Mesenchymal stem cell (in vitro differentiated cells and primary cell): ENCODE data around the gene MEIS2.

Experiments
- DNase-seq: peaks from one replicate; pipeline ENCODE4 v3.0.0-alpha.2; 2013
- H2AFZ ChIP-seq: one replicate; pipeline ENCODE4 v1.6.1; 2013; ENCODE audit warnings: low read depth, mild to moderate bottlenecking, control low read depth, inconsistent platforms, low read length, moderate library complexity
- H2AK5ac ChIP-seq: 2 replicates; pipeline ENCODE4 v1.6.1; 2013; ENCODE audit warnings: low read length, moderate library complexity, mild to moderate bottlenecking, inconsistent platforms; ENCODE audit not compliant: severe bottlenecking
- H2BK120ac ChIP-seq: one replicate; pipeline ENCODE4 v1.6.1; 2013; ENCODE audit warnings: low read depth, mild to moderate bottlenecking, inconsistent platforms, low read length, moderate library complexity
- H2BK12ac ChIP-seq, 2 experiments: one replicate each; pipeline ENCODE4 v1.6.1; 2013; ENCODE audit warnings: inconsistent platforms in 2 of 2, low read length in 2 of 2, mild to moderate bottlenecking in 2 of 2, moderate library complexity in 2 of 2, control low read depth in 1 of 2
- H2BK15ac ChIP-seq: one replicate; pipeline ENCODE4 v1.6.1; 2013; ENCODE audit warnings: mild to moderate bottlenecking, low read depth, inconsistent platforms; ENCODE audit not compliant: poor library complexity, severe bottlenecking
- H2BK5ac ChIP-seq: 2 replicates; pipeline ENCODE4 v1.6.1; 2013; ENCODE audit warnings: low read depth, mild to moderate bottlenecking, low read length, control low read depth, inconsistent platforms; ENCODE audit not compliant: poor library complexity, severe bottlenecking
- H3K14ac ChIP-seq, 2 experiments: one replicate each; pipeline ENCODE4 v1.6.1; 2013; ENCODE audit warnings: inconsistent platforms in 2 of 2, low read length in 2 of 2, control low read depth in 1 of 2, mild to moderate bottlenecking in 1 of 2, moderate library complexity in 1 of 2
- H3K18ac ChIP-seq, 2 experiments: one replicate each; pipeline ENCODE4 v1.6.1; 2013; ENCODE audit warnings: inconsistent platforms in 2 of 2, low read length in 2 of 2, control low read depth in 1 of 2, low read depth in 1 of 2, mild to moderate bottlenecking in 1 of 2
- H3K23ac ChIP-seq, 2 experiments: one replicate each; pipeline ENCODE4 v1.6.1; 2013; ENCODE audit warnings: inconsistent platforms in 2 of 2, low read length in 2 of 2, mild to moderate bottlenecking in 2 of 2, moderate library complexity in 2 of 2, control low read depth in 1 of 2
- H3K27ac ChIP-seq: 2 replicates; pipeline ENCODE4 v1.5.1; 2013; ENCODE audit warnings: mild to moderate bottlenecking, moderate library complexity, low read length, control low read depth, inconsistent platforms; ENCODE audit not compliant: poor library complexity, severe bottlenecking
- H3K27me3 ChIP-seq, 2 experiments: 2 replicates each; pipeline versions ENCODE4 v1.6.1 to v1.7.0; 2013; ENCODE audit warnings: low read length in 2 of 2, mild to moderate bottlenecking in 2 of 2, moderate library complexity in 2 of 2, control low read depth in 1 of 2, inconsistent platforms in 1 of 2; ENCODE audit not compliant: control insufficient read depth in 1 of 2, insufficient read depth in 1 of 2
- H3K36me3 ChIP-seq, 2 experiments: 2 replicates each; pipeline versions ENCODE4 v1.6.1 to v1.7.0; 2013; ENCODE audit warnings: low read length in 2 of 2, control low read depth in 1 of 2, inconsistent platforms in 1 of 2, low read depth in 1 of 2, mild to moderate bottlenecking in 1 of 2; ENCODE audit not compliant: insufficient read depth in 2 of 2, control insufficient read depth in 1 of 2
- H3K4ac ChIP-seq, 2 experiments: one replicate each; pipeline ENCODE4 v1.6.1; 2013; ENCODE audit warnings: inconsistent platforms in 2 of 2, low read length in 2 of 2, mild to moderate bottlenecking in 2 of 2, moderate library complexity in 2 of 2, control low read depth in 1 of 2, low read depth in 1 of 2
- H3K4me1 ChIP-seq: 2 replicates; pipeline ENCODE4 v1.6.1; 2013; ENCODE audit warnings: low read depth, low read length, control low read depth; ENCODE audit not compliant: control insufficient read depth, insufficient read depth
- H3K4me2 ChIP-seq: 2 replicates; pipeline ENCODE4 v1.6.1; 2013; ENCODE audit warnings: low read length, mild to moderate bottlenecking, inconsistent platforms; ENCODE audit not compliant: poor library complexity, severe bottlenecking
- H3K4me3 ChIP-seq, 2 experiments: 2 replicates each; pipeline versions ENCODE4 v1.5.1 to v1.7.0; 2013; ENCODE audit warnings: low read length in 2 of 2, mild to moderate bottlenecking in 2 of 2, control low read depth in 1 of 2, low read depth in 1 of 2; ENCODE audit not compliant: insufficient read depth in 1 of 2
- H3K79me1 ChIP-seq: replicated peaks from 2 replicates; pipeline ENCODE4 v1.6.1; 2013; ENCODE audit warnings: mild to moderate bottlenecking, control low read depth, low read length, inconsistent platforms; ENCODE audit not compliant: poor library complexity, severe bottlenecking
- H3K9ac ChIP-seq: 2 replicates; pipeline ENCODE4 v1.7.0; 2013; ENCODE audit warnings: mild to moderate bottlenecking, low read length, moderate library complexity
- H3K9me3 ChIP-seq: 2 replicates; pipeline ENCODE4 v1.7.0; 2013; ENCODE audit warnings: mild to moderate bottlenecking, low read length; ENCODE audit not compliant: control insufficient read depth
- H4K8ac ChIP-seq: one replicate; pipeline ENCODE4 v1.6.1; 2013; ENCODE audit warnings: inconsistent platforms, mild to moderate bottlenecking, low read length, moderate library complexity
- H4K91ac ChIP-seq: one replicate; pipeline ENCODE4 v1.6.1; 2013; ENCODE audit warnings: mild to moderate bottlenecking, low read length, inconsistent platforms
- WGBS: methylation state at CpG from one replicate; pipeline ENCODE4 v1.1.7; 2013; ENCODE audit warnings: mixed read lengths; 5-methylcytosine and 5-hydroxymethylcytosine counted together

The MEIS2 gene

GRCh38 chr15:36940636-36941260 is 159.6 kb downstream of the MEIS2 start:
- no peak overlapping the region for H3K9ac ChIP-seq
- H2BK15ac ChIP-seq, result no peak overlapping the region
- peaks cover 6% of the 10 kb centered on the region for H3K79me1 ChIP-seq
- no peak overlapping the region for H2AK5ac ChIP-seq
- no peak overlapping the region for H4K8ac ChIP-seq
- no peak overlapping the region for H2BK12ac ChIP-seq
- H2BK5ac ChIP-seq, result no peak overlapping the region
- peaks cover 0 to 57% of the 10 kb centered on the region in 2 experiments for H3K36me3 ChIP-seq
- WGBS, result 96% methylated on average over 3 of the region's 3 CpGs
- no peaks in the 10 kb centered on the region for H3K9me3 ChIP-seq
- no peaks in the 10 kb centered on the region for H3K27me3 ChIP-seq
- H3K4me2 ChIP-seq, result no peak overlapping the region
- no peak overlapping the region for H4K91ac ChIP-seq
- no peak overlapping the region for H2BK120ac ChIP-seq
- no peak overlapping the region for H3K27ac ChIP-seq
- H3K4ac ChIP-seq, result no peak overlapping the region
- H3K4me3 ChIP-seq, result no peak overlapping the region
- no peak overlapping the region for H3K14ac ChIP-seq
- DNase-seq, result no peak
- H3K4me1 ChIP-seq, result no peaks in the 10 kb centered on the region
- no peak overlapping the region for H3K18ac ChIP-seq
- no peak overlapping the region for H2AFZ ChIP-seq
- no peak overlapping the region for H3K23ac ChIP-seq

DNA sequence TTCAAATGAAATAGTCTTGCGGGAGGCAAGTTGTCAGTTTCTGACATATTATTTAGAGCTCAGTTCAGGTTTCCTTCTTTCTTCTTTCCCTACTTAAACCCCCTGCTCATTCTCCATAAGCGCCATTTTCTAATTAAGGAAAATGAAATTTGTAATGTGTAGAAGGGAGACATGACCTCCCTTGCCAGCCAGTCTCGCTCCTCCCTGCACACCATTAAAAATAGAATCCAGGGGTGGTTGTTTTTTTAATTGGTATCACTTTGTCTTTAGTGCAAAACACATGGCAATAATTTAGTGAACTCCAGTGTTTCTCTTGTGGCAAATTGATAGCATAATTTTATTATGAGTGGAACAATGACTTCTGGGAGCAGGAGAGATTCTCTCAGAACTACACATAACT is 160.1 kb downstream of the MEIS2 start:
- H2BK12ac ChIP-seq, result no peak overlapping the region
- H3K18ac ChIP-seq, result no peak overlapping the region
- 100% methylated on average over 1 of the region's 3 CpGs for WGBS
- H2BK5ac ChIP-seq, result no peak overlapping the region
- H3K9ac ChIP-seq, result no peak overlapping the region
- H2BK15ac ChIP-seq, result no peak overlapping the region
- H4K8ac ChIP-seq, result no peak overlapping the region
- H2AFZ ChIP-seq, result no peak overlapping the region
- no peaks in the 10 kb centered on the region for H3K4me1 ChIP-seq
- H3K27ac ChIP-seq, result no peak overlapping the region
- H3K27me3 ChIP-seq, result no peaks in the 10 kb centered on the region
- H4K91ac ChIP-seq, result no peak overlapping the region
- H3K79me1 ChIP-seq, result peaks cover 6% of the 10 kb centered on the region
- no peak overlapping the region for H3K4me2 ChIP-seq
- H3K36me3 ChIP-seq, result peaks cover 0 to 53% of the 10 kb centered on the region in 2 experiments
- H3K9me3 ChIP-seq, result no peaks in the 10 kb centered on the region
- H3K4ac ChIP-seq, result no peak overlapping the region
- no peak overlapping the region for H3K23ac ChIP-seq
- H2BK120ac ChIP-seq, result no peak overlapping the region
- no peak for DNase-seq
- H3K14ac ChIP-seq, result no peak overlapping the region
- H2AK5ac ChIP-seq, result no peak overlapping the region
- H3K4me3 ChIP-seq, result no peak overlapping the region

DNA sequence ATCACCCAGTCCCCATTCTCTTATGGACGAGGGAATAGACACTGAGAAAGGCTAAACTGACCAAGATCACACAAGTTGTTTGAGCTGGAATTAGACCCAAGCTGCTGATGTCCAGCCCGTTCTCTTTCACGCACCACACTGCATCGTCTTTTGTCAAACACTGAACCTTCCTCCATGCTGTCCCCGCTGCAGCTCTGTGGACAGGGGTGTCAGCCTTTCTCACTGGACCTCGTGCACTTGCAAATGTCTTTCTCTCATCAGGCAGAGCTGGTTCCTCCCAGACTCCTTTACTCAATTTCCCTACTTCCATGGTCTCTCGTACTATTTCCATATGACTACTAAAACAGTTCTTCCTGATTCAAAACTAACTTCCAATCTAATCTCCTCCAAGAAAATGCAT is 161.6 kb downstream of the MEIS2 start:
- Histone ChIP-seq H3K14ac (no peak overlapping the region), H3K9me3 (no peaks in the 10 kb centered on the region), H2AK5ac (no peak overlapping the region), H2BK120ac (no peak overlapping the region), H3K18ac (no peak overlapping the region), H4K91ac (no peak overlapping the region), H3K4me3 (no peak overlapping the region), H3K27me3 (no peaks in the 10 kb centered on the region), H3K27ac (no peak overlapping the region), H3K23ac (no peak overlapping the region), H3K36me3 (peaks cover 0 to 44% of the 10 kb centered on the region in 2 experiments), H2BK15ac (no peak overlapping the region), H2AFZ (no peak overlapping the region), H3K4me1 (no peaks in the 10 kb centered on the region), H3K9ac (no peak overlapping the region), H2BK5ac (no peak overlapping the region), H3K4ac (no peak overlapping the region), H2BK12ac (no peak overlapping the region), H3K79me1 (peaks cover 6% of the 10 kb centered on the region), H4K8ac (no peak overlapping the region), H3K4me2 (no peak overlapping the region)
- 97% methylated on average over 7 of the region's 7 CpGs for WGBS
- DNase-seq, result no peak

- Histone ChIP-seq H3K4ac (no peak overlapping the region), H4K91ac (no peak overlapping the region), H2AK5ac (no peak overlapping the region), H3K27ac (no peak overlapping the region), H3K4me2 (peak overlapping the region; percentile 22), H3K14ac (no peak overlapping the region), H3K36me3 (peaks cover 0 to 40% of the 10 kb centered on the region in 2 experiments), H3K9me3 (no peaks in the 10 kb centered on the region), H2BK5ac (no peak overlapping the region), H3K79me1 (peaks cover 6% of the 10 kb centered on the region), H3K4me3 (no peak overlapping the region), H3K27me3 (no peaks in the 10 kb centered on the region), H2BK12ac (no peak overlapping the region), H2BK120ac (no peak overlapping the region), H3K4me1 (no peaks in the 10 kb centered on the region), H3K9ac (no peak overlapping the region), H3K18ac (no peak overlapping the region), H2BK15ac (no peak overlapping the region), H3K23ac (no peak overlapping the region), H2AFZ (no peak overlapping the region), H4K8ac (no peak overlapping the region)
- no peak for DNase-seq
- 93% methylated on average over 4 of the region's 4 CpGs for WGBS
Measured at GRCh38 chr15:36938131-36938530, 162.2 kb downstream of the MEIS2 start.
